Muscle of arm (tissue), 14 donors: Measurements from ENCODE around the gene SPRY2. TPM values are rescaled to one million over a fixed set of nuclear protein-coding genes. Genes with fewer than 3 reads are reported as not detected.
A peak's percentile ranks its signal among the peaks of the same experiment; 100 is the strongest.

Experiments used
- DNase-seq: peaks from one replicate; pipeline ENCODE4 v3.0.0-alpha.2; 2013
- long read RNA-seq, 11 donors: transcript quantifications; one replicate each; lab custom pipeline, GENCODE V29; 2026
- polyA plus RNA-seq, 12 donors: library from polyadenylated mRNA; unstranded; fragments of 120-200 nt; gene quantifications; one replicate each; pipeline ENCODE4 v1.2.1, GENCODE V29; 2013; ENCODE audit not compliant: insufficient read length in 12 of 12

SPRY2 gene
- polyA plus RNA-seq: 100 to 1,000 TPM in 4 of 12 donors, 10 to 100 TPM in 7, not detected in 1; 66.2 to 138 (median 87.3) TPM
- long read RNA-seq, donor 1, transcript SPRY2-202 (2 exons, 2,111 nt): major isoform, 27 of 27 reads
- long read RNA-seq, donor 1, partial matches to known transcripts: 0 of 27 reads
- long read RNA-seq, donor 1, other reads (novel, unspliced or antisense): 0 of 27 reads
- long read RNA-seq, donor 2, transcript SPRY2-202 (2 exons, 2,111 nt): major isoform, 39 of 43 reads
- long read RNA-seq, donor 2, partial matches to known transcripts: 0 of 43 reads
- long read RNA-seq, donor 2, other reads (novel, unspliced or antisense): 0 of 43 reads
- long read RNA-seq, donor 3, transcript SPRY2-202 (2 exons, 2,111 nt): major isoform, 13 of 27 reads
- long read RNA-seq, donor 3, partial matches to known transcripts: 13 of 27 reads
- long read RNA-seq, donor 3, other reads (novel, unspliced or antisense): 0 of 27 reads
- long read RNA-seq, donor 4, transcript SPRY2-202 (2 exons, 2,111 nt): major isoform, 16 of 29 reads
- long read RNA-seq, donor 4, partial matches to known transcripts: 12 of 29 reads
- long read RNA-seq, donor 4, other reads (novel, unspliced or antisense): 0 of 29 reads
- long read RNA-seq, donor 5, transcript SPRY2-202 (2 exons, 2,111 nt): major isoform, 40 of 44 reads
- long read RNA-seq, donor 5, partial matches to known transcripts: 0 of 44 reads
- long read RNA-seq, donor 5, other reads (novel, unspliced or antisense): 0 of 44 reads
- long read RNA-seq, donor 6, transcript SPRY2-202 (2 exons, 2,111 nt): major isoform, 19 of 19 reads
- long read RNA-seq, donor 6, partial matches to known transcripts: 0 of 19 reads
- long read RNA-seq, donor 6, other reads (novel, unspliced or antisense): 0 of 19 reads
- long read RNA-seq, donor 7, transcript SPRY2-202 (2 exons, 2,111 nt): major isoform, 17 of 25 reads
- long read RNA-seq, donor 7, partial matches to known transcripts: 8 of 25 reads
- long read RNA-seq, donor 7, other reads (novel, unspliced or antisense): 0 of 25 reads
- long read RNA-seq, donor 8, transcript SPRY2-202 (2 exons, 2,111 nt): major isoform, 25 of 38 reads
- long read RNA-seq, donor 8, partial matches to known transcripts: 12 of 38 reads
- long read RNA-seq, donor 8, other reads (novel, unspliced or antisense): 0 of 38 reads
- long read RNA-seq, donor 9, transcript SPRY2-202 (2 exons, 2,111 nt): major isoform, 17 of 27 reads
- long read RNA-seq, donor 9, partial matches to known transcripts: 10 of 27 reads
- long read RNA-seq, donor 9, other reads (novel, unspliced or antisense): 0 of 27 reads
- long read RNA-seq, donor 10, transcript SPRY2-202 (2 exons, 2,111 nt): major isoform, 29 of 36 reads
- long read RNA-seq, donor 10, partial matches to known transcripts: 5 of 36 reads
- long read RNA-seq, donor 10, other reads (novel, unspliced or antisense): 0 of 36 reads
- long read RNA-seq, donor 11, transcript SPRY2-202 (2 exons, 2,111 nt): major isoform, 48 of 49 reads
- long read RNA-seq, donor 11, partial matches to known transcripts: 0 of 49 reads
- long read RNA-seq, donor 11, other reads (novel, unspliced or antisense): 0 of 49 reads

GRCh38 chr13:80341101-80341755 lies at the start of gene SPRY2:
SPRY2 (minus strand) TSS chr13:80341126; CDS start chr13:80337705, 3,421 bp downstream.
- DNase-seq: peak; percentile 97

- DNase-seq: no peak
Measured at GRCh38 chr13:80390338-80390737, 49.4 kb upstream of the SPRY2 start.

- DNase-seq: no peak
Measured at GRCh38 chr13:80389073-80390038, 48.4 kb upstream of the SPRY2 start.

GRCh38 chr13:80388506-80388905 lies 47.6 kb upstream of the SPRY2 start:
- DNase-seq: no peak

GRCh38 chr13:80386592-80386991 lies 45.7 kb upstream of the SPRY2 start:
- DNase-seq: no peak

GRCh38 chr13:80386002-80386401 lies 45.1 kb upstream of the SPRY2 start:
- no peak for DNase-seq

- no peak for DNase-seq
Measured at GRCh38 chr13:80382576-80382975, 41.6 kb upstream of the SPRY2 start.

GRCh38 chr13:80379245-80379644 lies 38.3 kb upstream of the SPRY2 start:
- no peak for DNase-seq

- DNase-seq: no peak
Measured at GRCh38 chr13:80376554-80376953, 35.6 kb upstream of the SPRY2 start.

- peak; percentile 64 for DNase-seq
Measured at GRCh38 chr13:80374901-80375300, 34.0 kb upstream of the SPRY2 start.

GRCh38 chr13:80374444-80374843 lies 33.5 kb upstream of the SPRY2 start:
- DNase-seq: peak; percentile 86

- DNase-seq: no peak
Measured at GRCh38 chr13:80371840-80372509, 31.0 kb upstream of the SPRY2 start.

GRCh38 chr13:80367473-80367872 lies 26.5 kb upstream of the SPRY2 start:
- no peak for DNase-seq

GRCh38 chr13:80363890-80364503 lies 23.1 kb upstream of the SPRY2 start:
- peak; percentile 54 for DNase-seq

- DNase-seq: no peak
Measured at GRCh38 chr13:80362481-80362880, 21.6 kb upstream of the SPRY2 start.

GRCh38 chr13:80361883-80362327 lies 21.0 kb upstream of the SPRY2 start:
- no peak for DNase-seq

GRCh38 chr13:80361298-80361697 lies 20.4 kb upstream of the SPRY2 start:
- DNase-seq: no peak

- DNase-seq: no peak
Measured at GRCh38 chr13:80360453-80360800, 19.5 kb upstream of the SPRY2 start.
